ENCODE results near the gene FAM120B. TPM values are rescaled to one million over a fixed set of nuclear protein-coding genes. Genes with fewer than 3 reads are reported as not detected.

The FAM120B gene
- total RNA-seq, 1 experiment from 2014 or later, result 11.1 TPM

DNA sequence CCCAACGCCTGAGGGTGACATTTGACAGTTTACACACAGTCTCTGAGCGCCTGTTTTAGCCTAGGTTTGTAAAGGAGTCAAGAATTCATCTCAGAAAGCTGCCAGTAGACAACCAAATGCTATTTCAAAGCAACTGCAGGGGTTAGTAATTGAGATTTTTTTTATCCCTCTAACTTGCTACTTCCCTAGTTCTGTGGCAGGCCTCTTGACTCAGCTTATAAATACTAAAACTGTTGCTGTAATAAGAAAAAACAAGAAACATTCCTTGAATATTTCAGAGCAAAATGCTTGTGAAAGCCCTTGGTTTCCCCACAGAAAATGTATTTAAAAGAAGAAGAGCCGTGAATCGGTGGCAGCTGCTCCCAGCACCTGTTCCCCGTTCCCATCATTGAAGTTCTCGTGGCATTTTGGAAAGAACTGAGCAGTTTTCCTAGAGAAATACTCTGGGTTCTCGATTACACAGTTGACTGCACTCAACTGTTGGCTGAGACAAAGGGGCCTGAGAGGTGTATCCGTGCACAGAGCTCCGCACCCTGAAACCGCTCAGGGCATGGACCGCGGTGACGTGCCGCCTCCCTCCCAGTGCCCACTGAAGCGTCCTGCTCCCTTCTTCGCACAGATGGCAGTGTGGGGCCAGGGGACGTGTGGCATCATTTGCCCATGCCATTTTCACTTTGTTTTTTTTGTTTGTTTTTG, 36.6 kb upstream of the FAM120B start:
- in situ Hi-C loops (cut with HindIII; ENCODE audit: low pct_unique_long_range_greater_than_20kb, low sequenced_read_pairs), result no loop called here
- no peak for DNase-seq (ENCODE audit: low read depth, low spot score)

DNA sequence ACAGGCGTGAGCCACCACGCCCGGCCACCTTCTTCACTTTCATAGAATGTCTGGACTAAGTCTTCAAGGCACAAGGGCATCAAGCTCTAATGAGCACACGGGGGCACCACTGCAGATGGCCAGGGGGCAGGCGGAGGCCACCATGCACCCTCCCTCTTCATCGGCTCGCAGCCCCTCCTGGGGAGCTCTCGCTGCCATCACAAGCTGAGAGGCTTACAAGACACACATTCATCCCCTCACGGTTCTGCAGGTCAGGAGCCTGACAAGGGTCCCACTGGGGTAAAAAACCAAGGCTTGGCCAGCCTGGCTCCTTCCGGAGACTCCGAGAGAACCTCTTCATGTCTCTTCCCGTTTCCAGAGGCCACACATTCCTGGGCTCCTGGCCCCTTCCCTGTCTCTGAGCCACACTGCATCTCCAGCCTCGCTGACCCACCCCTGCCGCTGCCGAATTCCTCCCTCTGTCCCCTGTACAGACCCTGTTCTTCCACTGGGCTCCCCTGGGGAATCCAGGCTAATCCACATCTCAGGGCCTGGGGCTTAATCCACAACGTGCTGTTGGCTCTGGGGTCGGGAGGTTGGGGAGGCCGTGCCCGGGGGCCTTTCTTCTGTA, 35.5 kb upstream of the FAM120B start:
- in situ Hi-C loops (cut with HindIII; ENCODE audit: low pct_unique_long_range_greater_than_20kb, low sequenced_read_pairs), result no loop called here
- DNase-seq (ENCODE audit: low read depth, low spot score), result no peak

- in situ Hi-C loops (cut with HindIII; ENCODE audit: low pct_unique_long_range_greater_than_20kb, low sequenced_read_pairs), result no loop called here
- no peak for DNase-seq (ENCODE audit: low read depth, low spot score)
Measured at GRCh38 chr6:170271771-170272314, 34.7 kb upstream of the FAM120B start.

- no peak for DNase-seq (ENCODE audit: low read depth, low spot score)
- in situ Hi-C loops (cut with HindIII; ENCODE audit: low pct_unique_long_range_greater_than_20kb, low sequenced_read_pairs), result no loop called here
Measured at GRCh38 chr6:170272341-170273065, 34.1 kb upstream of the FAM120B start.

- no peak for DNase-seq (ENCODE audit: low read depth, low spot score)
- in situ Hi-C loops (cut with HindIII; ENCODE audit: low pct_unique_long_range_greater_than_20kb, low sequenced_read_pairs), result no loop called here
Measured at GRCh38 chr6:170273191-170273590, 33.4 kb upstream of the FAM120B start.

GRCh38 chr6:170273681-170274080, 32.9 kb upstream of the FAM120B start:
- DNase-seq (ENCODE audit: low read depth, low spot score), result no peak
- in situ Hi-C loops (cut with HindIII; ENCODE audit: low pct_unique_long_range_greater_than_20kb, low sequenced_read_pairs), result no loop called here

DNA sequence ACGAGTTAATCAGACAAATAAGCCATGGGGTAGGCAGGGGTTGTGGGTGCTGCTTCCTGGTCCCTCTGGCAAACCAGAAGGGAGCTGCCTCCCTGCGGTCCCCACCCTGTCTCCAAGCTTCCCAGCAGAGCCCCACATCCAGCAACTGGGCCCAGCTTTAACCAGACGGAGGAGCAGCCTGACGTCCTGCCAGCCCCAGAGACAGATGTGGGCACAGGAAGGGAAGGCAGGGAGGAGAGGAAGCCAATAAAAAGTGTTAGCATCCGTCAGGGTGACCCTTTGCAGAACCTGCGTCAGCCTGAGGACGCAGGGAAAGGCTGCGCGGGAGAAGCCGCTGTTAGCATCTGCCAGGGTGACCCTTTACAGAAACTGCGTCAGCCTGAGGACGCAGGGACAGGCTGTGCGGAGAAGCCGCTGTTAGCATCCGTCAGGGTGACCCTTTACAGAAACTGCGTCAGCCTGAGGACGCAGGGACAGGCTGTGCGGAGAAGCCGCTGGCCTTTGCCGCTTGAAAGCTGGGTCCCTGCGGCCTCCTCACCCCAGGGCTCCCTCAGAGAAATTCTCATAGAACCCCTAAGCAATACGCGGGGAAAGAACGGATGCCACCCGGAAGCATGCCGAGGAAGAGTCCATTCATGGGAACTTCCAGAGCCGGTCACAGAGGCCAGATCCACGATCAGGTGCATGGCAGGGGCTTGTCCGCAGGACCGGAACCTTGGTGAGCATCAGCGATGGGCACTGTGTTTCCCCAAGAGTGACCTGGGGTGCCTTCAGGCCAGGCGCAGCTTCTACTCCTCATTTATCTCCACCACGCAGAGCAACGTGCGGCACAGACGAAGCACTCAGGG, 31.6 kb upstream of the FAM120B start:
- in situ Hi-C loops (cut with HindIII; ENCODE audit: low pct_unique_long_range_greater_than_20kb, low sequenced_read_pairs), result no loop called here
- DNase-seq (ENCODE audit: low read depth, low spot score), result no peak

DNA sequence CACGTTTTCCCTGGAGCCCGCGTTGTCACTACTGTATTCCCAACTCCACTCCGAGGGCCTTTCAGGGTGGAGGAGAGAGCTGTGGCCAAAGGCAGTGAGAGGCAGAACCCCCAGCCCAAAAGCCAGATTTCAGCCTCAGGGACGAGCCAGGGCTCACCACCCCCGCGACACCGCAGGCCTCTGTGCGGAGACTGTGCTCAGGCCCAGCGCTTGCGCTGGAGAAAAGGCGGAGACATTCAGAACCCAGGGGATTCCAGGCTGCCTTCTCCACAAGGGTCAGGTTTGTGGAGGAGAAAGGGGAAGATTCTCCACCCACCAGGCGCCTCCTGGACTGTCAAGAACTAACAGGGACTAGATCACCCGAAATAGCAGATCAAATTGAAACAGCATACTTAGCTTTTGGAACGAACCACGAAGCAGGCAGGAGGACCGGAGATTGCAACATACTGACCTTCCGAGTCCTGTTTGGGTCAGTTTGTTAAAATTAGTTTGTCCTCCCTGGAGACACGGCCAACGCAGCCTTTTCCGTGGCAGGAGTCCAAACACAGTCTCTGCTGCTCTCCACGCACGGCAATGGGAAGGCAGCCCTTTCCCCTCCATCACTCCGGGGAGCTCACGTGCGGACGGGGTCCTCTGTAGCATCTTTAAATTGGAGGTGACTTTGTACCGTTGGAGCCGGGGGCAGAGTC, 30.0 kb upstream of the FAM120B start:
- DNase-seq (ENCODE audit: low read depth, low spot score), result no peak
- in situ Hi-C loops (cut with HindIII; ENCODE audit: low pct_unique_long_range_greater_than_20kb, low sequenced_read_pairs), result no loop called here

GRCh38 chr6:170277893-170278742, 28.4 kb upstream of the FAM120B start:
- in situ Hi-C loops (cut with HindIII; ENCODE audit: low pct_unique_long_range_greater_than_20kb, low sequenced_read_pairs), result no loop called here
- DNase-seq (ENCODE audit: low read depth, low spot score), result no peak

DNA sequence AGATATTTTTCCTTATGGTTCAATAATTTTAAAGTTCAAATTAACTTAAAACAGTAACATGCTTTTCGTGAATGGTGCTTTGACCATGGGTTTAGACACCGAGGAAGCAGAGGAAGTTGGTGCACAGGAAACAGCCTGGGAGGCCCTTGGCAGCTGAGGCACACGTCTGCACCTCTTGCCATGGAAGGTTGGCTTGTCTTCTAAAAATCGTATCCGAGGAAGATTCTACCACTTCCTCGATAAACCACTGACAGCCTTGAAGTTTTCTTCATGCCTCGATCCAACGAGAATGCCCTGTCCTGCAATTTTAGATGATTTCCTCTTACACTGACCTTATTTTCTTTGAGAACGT, 27.8 kb upstream of the FAM120B start:
- in situ Hi-C loops (cut with HindIII; ENCODE audit: low pct_unique_long_range_greater_than_20kb, low sequenced_read_pairs), result no loop called here
- DNase-seq (ENCODE audit: low read depth, low spot score), result no peak

- in situ Hi-C loops (cut with HindIII; ENCODE audit: low pct_unique_long_range_greater_than_20kb, low sequenced_read_pairs), result no loop called here
- no peak for DNase-seq (ENCODE audit: low read depth, low spot score)
Measured at GRCh38 chr6:170279426-170279825, 27.1 kb upstream of the FAM120B start.

DNA sequence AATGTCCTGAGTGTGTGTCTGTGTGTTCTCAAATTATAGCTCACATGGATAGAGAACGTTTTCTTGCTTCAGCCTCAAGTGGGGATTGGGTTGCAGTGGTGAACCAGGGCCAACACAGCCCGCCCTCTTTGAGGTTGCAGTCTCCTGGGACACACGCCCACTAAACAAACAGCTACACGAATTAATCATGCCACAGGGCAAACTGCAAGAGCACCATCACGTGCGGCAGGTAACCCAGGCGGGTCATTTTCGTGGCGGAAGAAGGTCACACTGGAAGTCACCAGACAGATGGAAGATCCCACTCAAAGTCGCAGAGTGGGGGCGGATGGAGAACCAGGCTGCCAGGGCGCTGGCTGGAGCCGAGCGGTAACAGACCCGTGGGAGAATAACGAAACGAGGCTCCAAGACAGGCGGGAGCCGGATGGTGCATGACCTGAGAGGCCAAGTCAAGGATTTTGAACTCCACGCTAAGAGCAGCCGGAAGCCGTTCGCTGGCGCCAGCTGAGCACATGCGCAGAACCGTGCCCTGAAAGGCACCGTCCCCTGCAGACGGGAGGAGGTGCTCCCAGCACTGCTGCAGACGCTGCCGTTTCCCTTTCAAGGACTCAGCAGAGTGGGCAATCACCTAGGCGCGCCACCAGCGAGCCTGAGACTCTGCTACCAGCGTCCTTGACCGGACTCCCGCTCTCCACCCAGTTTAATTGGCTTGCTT, 26.4 kb upstream of the FAM120B start:
- in situ Hi-C loops (cut with HindIII; ENCODE audit: low pct_unique_long_range_greater_than_20kb, low sequenced_read_pairs), result no loop called here
- no peak for DNase-seq (ENCODE audit: low read depth, low spot score)

DNA sequence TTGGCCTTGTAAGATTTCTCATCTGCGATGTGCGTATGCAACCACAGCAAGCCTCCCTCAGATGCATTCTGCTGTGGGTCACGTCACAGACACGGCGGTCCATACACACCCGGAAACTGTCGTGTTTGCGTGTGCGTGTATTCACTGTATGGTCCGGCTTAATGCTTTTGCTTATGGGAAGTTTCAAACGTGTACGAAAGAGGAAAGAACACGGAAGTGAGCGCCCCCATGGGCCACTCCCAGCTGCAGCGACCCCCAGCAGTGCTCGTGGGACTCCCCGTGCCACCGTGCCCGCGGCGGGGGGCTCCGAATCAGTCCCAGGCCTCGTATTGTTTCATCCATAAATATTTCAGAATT, 25.9 kb upstream of the FAM120B start:
- DNase-seq (ENCODE audit: low read depth, low spot score), result no peak
- in situ Hi-C loops (cut with HindIII; ENCODE audit: low pct_unique_long_range_greater_than_20kb, low sequenced_read_pairs), result no loop called here

DNA sequence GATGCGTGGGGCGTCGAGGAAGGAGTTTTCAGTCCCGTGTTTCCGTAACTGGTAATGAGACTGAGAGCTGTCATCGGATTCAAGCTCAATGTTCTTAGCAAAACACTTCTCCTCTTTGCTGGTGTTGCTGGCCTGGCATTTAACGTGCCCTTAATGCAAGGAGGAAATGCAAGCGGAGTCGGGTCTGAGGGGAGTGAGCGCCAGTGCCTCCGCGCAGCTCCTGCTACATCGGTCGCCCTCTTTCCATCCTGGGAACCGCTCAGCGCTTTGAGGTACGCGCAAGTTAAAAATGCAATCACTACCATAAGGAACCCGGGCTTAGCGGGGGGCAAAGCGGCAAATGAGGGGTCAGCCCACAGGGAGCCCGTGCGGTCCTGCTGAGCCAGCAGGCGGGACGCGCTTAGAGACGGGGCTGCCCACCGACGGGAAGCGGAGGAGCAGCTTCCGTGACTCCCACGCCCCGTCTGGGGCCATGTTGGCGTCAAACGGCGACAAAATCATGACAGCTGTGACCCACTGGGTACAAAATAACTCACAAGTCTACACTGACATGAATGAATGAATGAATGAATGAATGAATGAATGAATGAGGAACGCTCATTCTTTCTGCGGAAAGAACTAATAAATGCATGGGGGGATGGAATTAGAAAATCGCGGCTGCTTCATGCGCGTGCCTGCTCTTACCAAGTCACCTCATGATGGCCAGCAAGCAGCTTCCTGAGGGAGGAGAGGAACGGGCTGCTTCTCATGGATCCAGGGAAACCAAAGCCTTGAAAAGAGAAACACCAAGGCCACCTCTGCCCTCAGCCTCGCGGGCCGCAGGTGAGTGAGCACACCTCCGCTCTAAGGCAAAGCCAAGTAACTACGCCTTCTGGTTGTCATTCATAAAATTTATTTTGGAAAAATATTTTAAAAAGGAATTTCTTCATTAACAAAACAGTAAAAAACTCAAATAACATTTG, 24.9 kb upstream of the FAM120B start:
- no peak for DNase-seq (ENCODE audit: low read depth, low spot score)
- in situ Hi-C loops (cut with HindIII; ENCODE audit: low pct_unique_long_range_greater_than_20kb, low sequenced_read_pairs), result no loop called here

DNA sequence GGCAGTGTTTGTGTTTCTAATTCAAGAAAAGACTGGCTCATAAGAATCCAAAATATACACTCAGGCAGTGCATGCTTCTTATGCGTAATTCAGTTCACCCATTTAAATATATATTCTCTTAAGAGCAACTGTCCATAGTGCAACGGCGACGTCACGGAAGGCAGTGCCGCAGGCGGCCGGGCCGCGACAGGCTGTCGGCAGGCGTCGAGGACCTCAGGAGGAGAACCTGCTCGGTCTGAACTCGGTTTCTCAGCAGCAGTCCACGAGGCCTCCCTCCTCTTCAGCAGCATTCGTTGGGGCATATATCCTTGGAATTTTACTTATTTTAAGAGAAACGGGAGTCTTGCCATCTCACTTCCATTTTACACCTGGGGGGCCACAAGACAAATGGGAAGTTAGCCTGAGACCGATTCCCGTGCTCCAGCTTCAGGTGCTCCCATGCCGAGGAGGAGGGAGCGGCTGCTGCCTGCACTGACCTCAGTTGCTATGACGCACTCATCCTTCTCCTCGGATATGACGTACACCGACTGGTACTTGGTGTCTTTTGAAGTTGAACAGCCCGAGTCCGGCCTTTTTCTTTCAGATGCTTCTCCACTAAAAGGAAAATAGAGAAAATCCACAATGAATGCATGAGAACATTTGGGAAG, 23.9 kb upstream of the FAM120B start:
- in situ Hi-C loops (cut with HindIII; ENCODE audit: low pct_unique_long_range_greater_than_20kb, low sequenced_read_pairs), result no loop called here
- no peak for DNase-seq (ENCODE audit: low read depth, low spot score)

Data from SK-MEL-5 (cell line).